ENCODE data around the gene TMEM222. TPM values are rescaled to one million over a fixed set of nuclear protein-coding genes. Genes with fewer than 3 reads are reported as not detected.
"Not testable (repeated sequence)": the region's sequence is repeated elsewhere in the genome, so short reads cannot be mapped to it uniquely, and the experiment has no call there.

TMEM222 gene
- total RNA-seq, 1 experiment from 2014 or later: 57.4 TPM

DNA sequence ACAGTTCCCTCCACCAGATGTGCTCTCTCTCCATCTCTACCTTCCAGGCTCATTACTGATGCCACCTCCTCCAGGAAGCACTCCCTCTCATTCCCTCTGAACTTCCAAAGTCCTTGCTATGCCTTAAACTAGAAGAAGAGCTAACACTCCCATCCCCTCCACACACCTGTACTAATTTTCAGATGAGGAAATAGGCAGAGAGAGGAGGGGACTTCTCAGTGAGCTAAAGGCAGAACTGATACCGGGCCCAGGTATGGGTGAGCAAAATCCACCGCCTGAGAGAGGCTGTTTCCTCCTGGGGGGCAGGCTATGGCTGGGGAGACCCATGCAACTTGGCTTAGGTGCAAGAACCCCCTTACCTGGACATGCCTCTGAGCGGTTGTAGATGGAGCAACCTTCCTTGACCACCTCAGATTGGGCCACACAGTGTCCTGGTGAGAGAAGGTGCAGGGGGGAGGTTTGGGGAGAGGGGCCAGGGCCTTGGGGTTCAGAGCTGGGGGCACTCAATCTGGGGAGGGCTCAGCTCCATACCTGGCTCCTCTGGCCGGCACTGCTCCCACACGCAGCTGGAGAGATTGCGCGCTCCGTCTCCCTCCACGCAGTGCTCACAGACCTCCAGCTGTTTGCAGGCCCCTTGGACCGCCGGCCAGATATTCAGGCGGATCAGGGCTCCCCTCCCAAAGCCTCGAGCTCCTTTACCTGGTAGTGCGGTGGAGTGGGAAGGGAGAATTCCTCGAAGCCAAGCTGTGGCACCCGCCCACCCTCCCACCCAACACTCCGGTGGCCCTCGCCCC lies 60.2 kb downstream of the TMEM222 start:
- no peak for ATAC-seq
- Histone ChIP-seq H2AFZ (ENCODE audit: low read length) (no peak overlapping the region), H3K9me2 (replicated peaks; ENCODE audit: low read length) (no peaks in the 10 kb centered on the region), H3K4me3 (ENCODE audit: low read length) (no peak overlapping the region), H3K4me1 (ENCODE audit: insufficient read depth, low read length) (no peaks in the 10 kb centered on the region), H3K4me2 (ENCODE audit: low read length) (no peak overlapping the region), H3K79me2 (ENCODE audit: low read length) (no peaks in the 10 kb centered on the region), H3F3A (ENCODE audit: low read length, unreplicated experiment) (no peaks in the 10 kb centered on the region), H4K20me1 (ENCODE audit: low read length) (no peaks in the 10 kb centered on the region), H3K27ac (ENCODE audit: low read length) (no peak overlapping the region), H3K9ac (ENCODE audit: low read length) (no peak overlapping the region), H3K36me3 (ENCODE audit: low read depth, low read length) (no peaks in the 10 kb centered on the region), H3K27me3 (ENCODE audit: low read length) (no peaks in the 10 kb centered on the region), H3K9me3 (ENCODE audit: low read length) (no peaks in the 10 kb centered on the region)
- TF ChIP-seq, protein P1, sequence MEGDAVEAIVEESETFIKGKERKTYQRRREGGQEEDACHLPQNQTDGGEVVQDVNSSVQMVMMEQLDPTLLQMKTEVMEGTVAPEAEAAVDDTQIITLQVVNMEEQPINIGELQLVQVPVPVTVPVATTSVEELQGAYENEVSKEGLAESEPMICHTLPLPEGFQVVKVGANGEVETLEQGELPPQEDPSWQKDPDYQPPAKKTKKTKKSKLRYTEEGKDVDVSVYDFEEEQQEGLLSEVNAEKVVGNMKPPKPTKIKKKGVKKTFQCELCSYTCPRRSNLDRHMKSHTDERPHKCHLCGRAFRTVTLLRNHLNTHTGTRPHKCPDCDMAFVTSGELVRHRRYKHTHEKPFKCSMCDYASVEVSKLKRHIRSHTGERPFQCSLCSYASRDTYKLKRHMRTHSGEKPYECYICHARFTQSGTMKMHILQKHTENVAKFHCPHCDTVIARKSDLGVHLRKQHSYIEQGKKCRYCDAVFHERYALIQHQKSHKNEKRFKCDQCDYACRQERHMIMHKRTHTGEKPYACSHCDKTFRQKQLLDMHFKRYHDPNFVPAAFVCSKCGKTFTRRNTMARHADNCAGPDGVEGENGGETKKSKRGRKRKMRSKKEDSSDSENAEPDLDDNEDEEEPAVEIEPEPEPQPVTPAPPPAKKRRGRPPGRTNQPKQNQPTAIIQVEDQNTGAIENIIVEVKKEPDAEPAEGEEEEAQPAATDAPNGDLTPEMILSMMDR (conservative IDR thresholded peaks at IDR 0.05; ENCODE audit: low read depth, low read length): no peak
- TF ChIP-seq EZH2phosphoT487 (IDR thresholded peaks at IDR 0.05; ENCODE audit: borderline replicate concordance, low read length) (no peak), EZH2 (IDR thresholded peaks at IDR 0.05; ENCODE audit: low read length, unreplicated experiment) (no peak)
- no peak for DNase-seq
- CTCF ChIA-PET: no interaction called here
- intact Hi-C loops (cut with micrococcal nuclease): no loop called here
- POLR2A ChIA-PET (ENCODE audit: unreplicated experiment): no interaction called here
- BruUV-seq (replicated peaks): no TSS peak

DNA sequence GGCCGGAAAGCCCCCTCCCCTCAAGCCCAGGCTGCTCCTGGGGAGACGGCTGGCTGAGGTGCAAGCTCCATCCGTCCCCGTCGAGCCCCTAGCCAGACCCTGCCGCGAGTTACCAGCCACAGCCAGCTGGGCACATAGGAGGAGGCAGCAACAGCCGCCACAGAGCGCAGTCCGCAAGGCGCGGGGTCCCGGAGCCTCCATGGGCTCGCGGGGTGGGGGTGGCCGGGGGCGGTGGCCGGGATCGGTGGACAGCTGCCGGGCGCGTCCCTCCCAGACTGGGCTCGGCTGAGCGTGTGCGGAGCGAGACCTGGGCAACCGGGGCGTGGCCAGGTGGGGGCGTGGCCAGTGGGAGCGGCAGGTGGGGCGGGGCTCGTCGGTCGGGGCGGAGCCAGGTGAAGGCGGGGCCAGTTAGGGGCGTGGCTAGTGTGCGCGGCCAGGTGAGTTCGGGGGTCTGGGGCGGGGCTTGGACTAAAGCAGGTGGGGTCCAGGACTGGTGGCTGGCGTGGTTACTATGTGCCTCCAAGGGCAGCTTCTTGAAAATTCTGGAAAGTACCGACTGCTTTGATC lies 61.2 kb downstream of the TMEM222 start, which contains the start of gene CD164L2:
Gene CD164L2, minus strand, starts transcription at position 295 of the 567 bp plus-strand sequence. Its CDS starts 94 bp downstream, at position 201.
- TF ChIP-seq EZH2 (IDR thresholded peaks at IDR 0.05; ENCODE audit: low read length, unreplicated experiment): no peak
- TF ChIP-seq EZH2phosphoT487 (IDR thresholded peaks at IDR 0.05; ENCODE audit: borderline replicate concordance, low read length): no peak
- TF ChIP-seq, protein P1 (conservative IDR thresholded peaks at IDR 0.05; ENCODE audit: low read depth, low read length): no peak
- DNase-seq: peak; percentile 54
- CTCF ChIA-PET: no interaction called here

DNA sequence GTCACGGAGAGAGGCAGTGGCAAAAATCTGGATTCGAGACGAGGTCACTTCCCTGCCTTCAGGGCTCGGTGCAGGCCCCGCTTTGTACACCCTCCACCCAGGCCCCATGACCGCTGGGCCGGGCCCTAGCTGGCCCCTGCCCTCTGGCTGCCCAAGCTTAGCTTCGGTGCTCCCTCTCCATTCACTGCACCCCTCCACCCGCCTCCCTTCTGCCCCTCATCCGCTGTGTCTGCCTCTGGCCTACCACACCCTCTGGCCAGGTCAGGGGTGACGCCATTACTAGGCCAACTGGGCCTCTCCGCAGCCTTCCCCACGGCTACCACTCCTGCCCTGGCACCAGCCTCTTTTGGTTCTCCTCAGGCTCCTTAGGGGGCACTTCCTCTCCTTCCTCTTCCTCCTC lies 61.7 kb downstream of the TMEM222 start:
- no peaks in the 10 kb centered on the region for H3K79me2 ChIP-seq (ENCODE audit: low read length)
- intact Hi-C loops (cut with micrococcal nuclease): no loop called here
- H3F3A ChIP-seq (ENCODE audit: low read length, unreplicated experiment): no peaks in the 10 kb centered on the region
- H3K9ac ChIP-seq (ENCODE audit: low read length): no peak overlapping the region
- CTCF ChIA-PET: no interaction called here
- no peaks in the 10 kb centered on the region for H3K27me3 ChIP-seq (ENCODE audit: low read length)
- BruUV-seq (replicated peaks): no TSS peak
- H3K4me1 ChIP-seq (ENCODE audit: insufficient read depth, low read length): no peaks in the 10 kb centered on the region
- no peaks in the 10 kb centered on the region for H3K9me3 ChIP-seq (ENCODE audit: low read length)
- TF ChIP-seq, protein P1 (conservative IDR thresholded peaks at IDR 0.05; ENCODE audit: low read depth, low read length): no peak
- TF ChIP-seq EZH2 (IDR thresholded peaks at IDR 0.05; ENCODE audit: low read length, unreplicated experiment) (no peak), EZH2phosphoT487 (IDR thresholded peaks at IDR 0.05; ENCODE audit: borderline replicate concordance, low read length) (no peak)
- no peaks in the 10 kb centered on the region for H3K36me3 ChIP-seq (ENCODE audit: low read depth, low read length)
- H3K4me3 ChIP-seq (ENCODE audit: low read length): no peak overlapping the region
- H2AFZ ChIP-seq (ENCODE audit: low read length): no peak overlapping the region
- ATAC-seq (no peak), DNase-seq (no peak)
- no peaks in the 10 kb centered on the region for H4K20me1 ChIP-seq (ENCODE audit: low read length)
- no peak overlapping the region for H3K4me2 ChIP-seq (ENCODE audit: low read length)
- no peaks in the 10 kb centered on the region for H3K9me2 ChIP-seq (replicated peaks; ENCODE audit: low read length)
- no peak overlapping the region for H3K27ac ChIP-seq (ENCODE audit: low read length)
- POLR2A ChIA-PET (ENCODE audit: unreplicated experiment): no interaction called here

More for the DNA sequence above, 61.2 kb downstream of the TMEM222 start, which contains the start of gene CD164L2:
- no peaks in the 10 kb centered on the region for H3K79me2 ChIP-seq (ENCODE audit: low read length)
- H3K4me3 ChIP-seq (ENCODE audit: low read length): peak within 1 kb of the TSS; percentile 50
- H3F3A ChIP-seq (ENCODE audit: low read length, unreplicated experiment): no peaks in the 10 kb centered on the region
- peak within 1 kb of the TSS; percentile 60 for H3K4me2 ChIP-seq (ENCODE audit: low read length)
- no peak within 1 kb of the TSS for H3K9ac ChIP-seq (ENCODE audit: low read length)
- H3K9me2 ChIP-seq (replicated peaks; ENCODE audit: low read length): no peaks in the 10 kb centered on the region
- H4K20me1 ChIP-seq (ENCODE audit: low read length): no peaks in the 10 kb centered on the region
- no peaks in the 10 kb centered on the region for H3K9me3 ChIP-seq (ENCODE audit: low read length)
- H3K36me3 ChIP-seq (ENCODE audit: low read depth, low read length): no peaks in the 10 kb centered on the region
- POLR2A ChIA-PET (ENCODE audit: unreplicated experiment): no interaction called here
- no peak within 1 kb of the TSS for H2AFZ ChIP-seq (ENCODE audit: low read length)
- BruUV-seq (replicated peaks): no TSS peak
- ATAC-seq: peak; percentile 75
- no peak within 1 kb of the TSS for H3K27ac ChIP-seq (ENCODE audit: low read length)
- intact Hi-C loops (cut with micrococcal nuclease): no loop called here
- no peaks in the 10 kb centered on the region for H3K27me3 ChIP-seq (ENCODE audit: low read length)
- no peaks in the 10 kb centered on the region for H3K4me1 ChIP-seq (ENCODE audit: insufficient read depth, low read length)

DNA sequence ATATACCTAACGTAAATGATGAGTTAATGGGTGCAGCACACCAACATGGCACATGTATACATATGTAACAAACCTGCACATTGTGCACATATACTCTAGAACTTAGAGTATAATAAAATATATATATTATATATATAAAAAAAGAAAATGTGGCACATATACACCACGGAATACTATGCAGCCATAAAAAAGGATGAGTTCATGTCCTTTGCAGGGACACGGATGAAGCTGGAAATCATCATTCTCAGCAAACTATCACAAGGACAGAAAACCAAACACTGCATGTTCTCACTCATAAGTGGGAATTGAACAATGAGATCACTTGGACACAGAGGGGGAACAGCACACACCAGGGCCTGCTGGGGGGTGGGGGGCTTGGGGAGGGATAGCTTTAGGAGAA lies 62.8 kb downstream of the TMEM222 start:
- BruUV-seq (replicated peaks); H4K20me1 ChIP-seq (ENCODE audit: low read length); H3K4me1 ChIP-seq (ENCODE audit: insufficient read depth, low read length); H3K4me3 ChIP-seq (ENCODE audit: low read length); intact Hi-C loops (cut with micrococcal nuclease); H3K36me3 ChIP-seq (ENCODE audit: low read depth, low read length); H3K9ac ChIP-seq (ENCODE audit: low read length); H3K79me2 ChIP-seq (ENCODE audit: low read length); CTCF ChIA-PET; H3K27ac ChIP-seq (ENCODE audit: low read length); H3K9me2 ChIP-seq (replicated peaks; ENCODE audit: low read length); H3K9me3 ChIP-seq (ENCODE audit: low read length); ATAC-seq; H3F3A ChIP-seq (ENCODE audit: low read length, unreplicated experiment); H3K27me3 ChIP-seq (ENCODE audit: low read length); H3K4me2 ChIP-seq (ENCODE audit: low read length); POLR2A ChIA-PET (ENCODE audit: unreplicated experiment); DNase-seq; H2AFZ ChIP-seq (ENCODE audit: low read length): not testable (repeated sequence)

Data from PC-3 (cell line).